Breast epithelium (tissue), 4 donors: Measurements from ENCODE around the gene CDC45. TPM values are rescaled to one million over a fixed set of nuclear protein-coding genes. Genes with fewer than 3 reads are reported as not detected.
"Not testable (repeated sequence)": the region's sequence is repeated elsewhere in the genome, so short reads cannot be mapped to it uniquely, and the experiment has no call there.

ENCODE experiments used
- DNase-seq, 2 donors: peaks; one replicate each; pipeline ENCODE4 v3.0.0-alpha.2; 2019; ENCODE audit warnings: low spot score in 2 of 2
- H3K27ac ChIP-seq, 2 donors: fragments of 200-600 bp; sonication (generic) in 1 of 2; one replicate each; pipeline ENCODE4 v1.5.1; 2016 to 2019; ENCODE audit warnings: mild to moderate bottlenecking in 1 of 2
- H3K27me3 ChIP-seq, 2 donors: fragments of 200-600 bp; sonication (generic) in 1 of 2; one replicate each; pipeline versions ENCODE4 v1.5.1 to v1.6.0; 2017 to 2019; ENCODE audit warnings: control low read depth in 1 of 2, mild to moderate bottlenecking in 1 of 2
- H3K36me3 ChIP-seq: fragments of 200-600 bp; one replicate; pipeline ENCODE4 v1.5.1; 2019
- H3K4me1 ChIP-seq, 2 donors: fragments of 200-600 bp; sonication (generic); one replicate each; pipeline ENCODE4 v1.5.1; 2016 to 2019; ENCODE audit warnings: control low read depth in 1 of 2
- H3K4me3 ChIP-seq, 3 donors: fragments of 200-600 bp; sonication (generic); 1 replicate in 2 of 3; 2 replicates in 1 of 3; pipeline ENCODE4 v1.5.1; 2016 to 2019; ENCODE audit warnings: mild to moderate bottlenecking in 3 of 3, moderate library complexity in 2 of 3
- H3K9me3 ChIP-seq, 2 donors: fragments of 200-600 bp; sonication (generic) in 1 of 2; one replicate each; pipeline ENCODE4 v1.5.1; 2016 to 2019; ENCODE audit warnings: control low read depth in 1 of 2
- POLR2A ChIP-seq: fragments of 450-650 bp; IDR thresholded peaks from one replicate; pipeline ENCODE4 v1.6.1; 2016; ENCODE audit warnings: antibody characterized with exemption, mild to moderate bottlenecking, moderate library complexity
- POLR2AphosphoS5 ChIP-seq, 3 donors: sonication (generic); formaldehyde crosslinking; IDR thresholded peaks; one replicate each; pipeline ENCODE4 v1.6.1; 2017; ENCODE audit warnings: antibody characterized with exemption in 3 of 3
- intact Hi-C: fragments of 100-400 bp; cut with DNase I; formaldehyde crosslinking; loops from one replicate; pipeline ENCODE4 v1.15.1; 2023; ENCODE audit warnings: low total_unique reads
- total RNA-seq, 3 donors: library from RNA; depleted of rRNA; stranded (reverse); fragments of >200 nt; gene quantifications; one replicate each; pipeline ENCODE4 v1.1.0, GENCODE V29; 2016
- TF ChIP-seq, protein P1 (sequence below), 3 donors: fragments of 450-650 bp; IDR thresholded peaks; one replicate each; pipeline ENCODE4 v1.5.1; 2016 to 2017; ENCODE audit warnings: antibody characterized with exemption in 3 of 3, mild to moderate bottlenecking in 3 of 3, moderate library complexity in 3 of 3

Gene CDC45
- total RNA-seq, 3 donors from 2014 or later, result 0.48 TPM; not detected in 2

DNA sequence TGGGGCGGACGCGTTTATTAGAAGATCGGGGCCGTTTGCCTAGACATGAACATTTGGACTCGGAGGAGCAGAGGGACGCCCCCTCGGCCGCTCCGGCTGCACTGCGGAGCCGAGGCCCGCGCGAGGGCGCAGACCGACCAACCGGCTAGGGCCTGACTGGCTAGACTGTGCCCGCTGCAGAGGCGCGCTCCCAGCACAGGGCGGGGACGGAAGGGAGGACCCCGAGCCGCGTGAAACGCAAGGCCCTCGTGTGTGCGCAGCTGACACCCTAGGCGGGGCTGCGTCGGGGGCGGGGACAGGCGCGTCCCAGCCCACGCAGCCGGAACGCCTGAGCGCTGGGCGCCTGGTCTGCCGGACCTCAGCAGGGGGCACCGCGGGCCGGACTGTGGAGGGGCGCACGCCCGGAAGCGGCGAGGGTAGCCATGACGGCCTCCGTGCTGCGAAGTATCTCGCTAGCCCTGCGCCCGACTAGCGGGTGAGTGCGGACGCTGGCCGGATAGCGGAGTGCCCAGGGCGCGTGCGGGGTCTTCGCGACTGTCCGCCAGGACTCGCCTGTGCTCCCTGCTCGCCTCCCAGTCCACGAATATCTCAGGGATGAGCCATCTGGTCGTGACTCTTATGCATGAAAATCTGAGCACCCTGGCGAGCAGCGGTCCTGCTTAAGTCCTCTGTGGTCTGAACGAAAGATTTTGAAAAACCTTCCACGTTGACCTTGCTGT is 47.4 kb upstream of the CDC45 start, which contains the start of gene MRPL40:
Gene MRPL40 (plus strand): TSS at position 413 of the 719 bp plus-strand sequence. CDS start 10 bp downstream, at position 423.
- peaks cover 9 to 13% of the 10 kb centered on the region in 2 donors for H3K4me1 ChIP-seq
- no peaks in the 10 kb centered on the region for H3K9me3 ChIP-seq
- peak within 1 kb of the TSS; percentile 92 to 96 (median 93) for H3K4me3 ChIP-seq
- TF ChIP-seq POLR2AphosphoS5 (IDR thresholded peaks at IDR 0.05) (peak; percentile 86 to 97 (median 95)), POLR2A (peak; percentile 81)
- TF ChIP-seq, protein P1, sequence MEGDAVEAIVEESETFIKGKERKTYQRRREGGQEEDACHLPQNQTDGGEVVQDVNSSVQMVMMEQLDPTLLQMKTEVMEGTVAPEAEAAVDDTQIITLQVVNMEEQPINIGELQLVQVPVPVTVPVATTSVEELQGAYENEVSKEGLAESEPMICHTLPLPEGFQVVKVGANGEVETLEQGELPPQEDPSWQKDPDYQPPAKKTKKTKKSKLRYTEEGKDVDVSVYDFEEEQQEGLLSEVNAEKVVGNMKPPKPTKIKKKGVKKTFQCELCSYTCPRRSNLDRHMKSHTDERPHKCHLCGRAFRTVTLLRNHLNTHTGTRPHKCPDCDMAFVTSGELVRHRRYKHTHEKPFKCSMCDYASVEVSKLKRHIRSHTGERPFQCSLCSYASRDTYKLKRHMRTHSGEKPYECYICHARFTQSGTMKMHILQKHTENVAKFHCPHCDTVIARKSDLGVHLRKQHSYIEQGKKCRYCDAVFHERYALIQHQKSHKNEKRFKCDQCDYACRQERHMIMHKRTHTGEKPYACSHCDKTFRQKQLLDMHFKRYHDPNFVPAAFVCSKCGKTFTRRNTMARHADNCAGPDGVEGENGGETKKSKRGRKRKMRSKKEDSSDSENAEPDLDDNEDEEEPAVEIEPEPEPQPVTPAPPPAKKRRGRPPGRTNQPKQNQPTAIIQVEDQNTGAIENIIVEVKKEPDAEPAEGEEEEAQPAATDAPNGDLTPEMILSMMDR (IDR thresholded peaks at IDR 0.05), result no peak
- no peaks in the 10 kb centered on the region for H3K36me3 ChIP-seq
- intact Hi-C loops, result no loop called here
- DNase-seq, result peak; percentile 86 to 88
- no peaks in the 10 kb centered on the region for H3K27me3 ChIP-seq
- peak within 1 kb of the TSS; percentile 80 to 91 for H3K27ac ChIP-seq

DNA sequence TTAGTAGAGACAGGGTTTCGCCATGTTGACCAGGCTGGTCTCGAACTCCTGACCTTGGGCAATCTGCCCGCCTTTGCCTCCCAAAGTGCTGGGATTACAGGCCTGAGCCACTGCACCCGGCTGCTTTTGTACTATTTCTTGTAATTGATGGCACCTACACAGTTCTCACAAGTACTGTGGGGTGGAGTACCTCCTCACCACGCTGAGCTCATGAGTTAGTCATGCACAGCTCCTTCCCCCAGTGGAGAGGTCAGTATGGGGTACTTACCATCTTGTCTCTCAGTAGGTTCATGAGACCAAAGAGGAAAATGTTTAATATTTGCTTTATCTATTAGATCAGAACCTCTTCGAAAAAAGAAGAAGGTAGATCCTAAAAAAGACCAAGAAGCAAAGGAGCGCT is 45.3 kb upstream of the CDC45 start:
- intact Hi-C loops, result no loop called here
- TF ChIP-seq POLR2A, result no peak
- no peak for TF ChIP-seq POLR2AphosphoS5 (IDR thresholded peaks at IDR 0.05)
- TF ChIP-seq, protein P1 (IDR thresholded peaks at IDR 0.05), result no peak
- no peak overlapping the region for H3K4me3 ChIP-seq
- H3K36me3 ChIP-seq, result no peaks in the 10 kb centered on the region
- no peak overlapping the region for H3K27ac ChIP-seq
- no peaks in the 10 kb centered on the region for H3K9me3 ChIP-seq
- no peaks in the 10 kb centered on the region for H3K27me3 ChIP-seq
- no peak for DNase-seq
- peaks cover 9 to 11% of the 10 kb centered on the region in 2 donors for H3K4me1 ChIP-seq

DNA sequence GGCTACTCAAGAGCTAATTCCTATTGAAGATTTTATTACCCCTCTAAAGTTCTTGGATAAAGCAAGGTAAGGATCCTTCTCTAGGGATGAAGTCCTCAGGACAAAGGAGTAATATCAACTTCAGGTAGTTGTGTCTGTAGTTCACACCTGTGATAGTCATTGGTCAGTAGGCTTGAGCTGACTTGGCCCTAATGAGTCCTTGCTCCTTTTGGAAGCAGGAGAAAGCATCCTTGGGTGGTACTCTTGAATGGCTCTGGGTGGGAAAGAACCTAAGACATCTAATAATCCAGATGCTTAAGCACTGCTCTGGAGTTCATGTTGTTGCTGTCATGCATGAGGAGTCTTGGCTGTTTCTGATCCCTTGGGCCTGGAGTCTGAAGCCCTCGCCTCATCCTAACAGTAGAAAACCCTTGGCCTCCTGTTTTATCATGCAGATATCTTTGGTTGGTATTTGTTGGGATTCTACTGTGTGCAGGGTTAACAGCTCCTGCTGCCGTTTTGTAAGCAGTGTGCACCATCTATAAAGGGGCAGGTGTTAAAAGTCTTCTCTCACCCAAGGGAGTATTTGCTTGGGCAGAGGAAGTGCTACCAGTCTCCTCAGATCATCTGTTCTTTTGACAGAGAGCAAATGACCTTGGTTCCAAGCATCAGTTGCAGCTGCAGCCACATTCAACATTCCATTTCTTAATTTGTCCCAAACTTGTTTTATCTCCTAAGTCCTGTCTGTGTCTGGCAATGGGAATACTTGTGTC is 44.7 kb upstream of the CDC45 start:
- Histone ChIP-seq H3K4me3 (no peak overlapping the region), H3K4me1 (peaks cover 5 to 9% of the 10 kb centered on the region in 2 donors), H3K36me3 (no peaks in the 10 kb centered on the region), H3K27ac (no peak overlapping the region), H3K27me3 (no peaks in the 10 kb centered on the region), H3K9me3 (no peaks in the 10 kb centered on the region)
- DNase-seq, result no peak
- intact Hi-C loops, result no loop called here
- TF ChIP-seq POLR2AphosphoS5 (IDR thresholded peaks at IDR 0.05) (no peak), POLR2A (no peak)
- TF ChIP-seq, protein P1 (IDR thresholded peaks at IDR 0.05), result no peak

DNA sequence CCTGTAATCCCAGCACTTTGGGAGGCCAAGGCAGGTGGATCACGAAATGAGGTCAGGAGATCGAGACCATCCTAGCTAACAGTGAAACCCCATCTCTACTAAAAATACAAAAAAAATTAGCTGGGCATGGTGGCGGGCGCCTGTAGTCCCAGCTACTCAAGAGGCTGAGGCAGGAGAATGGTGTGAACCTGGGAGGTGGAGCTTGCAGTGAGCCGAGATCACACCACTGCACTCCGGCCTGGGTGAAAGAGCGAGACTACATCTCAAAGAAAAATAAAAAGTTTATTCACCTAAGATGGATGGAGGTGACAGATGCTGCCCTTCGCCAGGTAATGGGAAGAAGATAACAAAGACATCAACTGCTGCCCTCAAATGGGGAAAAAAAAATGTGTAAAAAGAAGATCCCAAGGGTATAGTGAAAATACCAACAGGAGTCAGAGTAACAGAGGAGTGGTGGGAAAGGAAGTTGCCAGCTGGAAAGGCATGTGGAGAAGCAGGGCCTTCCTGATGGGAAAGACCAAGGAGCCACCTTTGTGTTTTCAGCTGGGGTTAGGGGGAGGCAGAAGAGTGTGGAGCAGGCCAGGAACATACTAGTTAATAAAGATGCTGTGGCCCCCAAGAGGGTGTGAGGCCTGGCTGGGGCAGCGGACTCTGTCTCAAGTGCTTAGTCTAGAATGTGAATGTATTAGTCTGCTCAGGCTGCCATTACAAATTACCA is 43.1 kb upstream of the CDC45 start:
- intact Hi-C loops, H3K27me3 ChIP-seq, H3K4me3 ChIP-seq, H3K36me3 ChIP-seq, DNase-seq, H3K27ac ChIP-seq, H3K4me1 ChIP-seq, H3K9me3 ChIP-seq: not testable (repeated sequence)

DNA sequence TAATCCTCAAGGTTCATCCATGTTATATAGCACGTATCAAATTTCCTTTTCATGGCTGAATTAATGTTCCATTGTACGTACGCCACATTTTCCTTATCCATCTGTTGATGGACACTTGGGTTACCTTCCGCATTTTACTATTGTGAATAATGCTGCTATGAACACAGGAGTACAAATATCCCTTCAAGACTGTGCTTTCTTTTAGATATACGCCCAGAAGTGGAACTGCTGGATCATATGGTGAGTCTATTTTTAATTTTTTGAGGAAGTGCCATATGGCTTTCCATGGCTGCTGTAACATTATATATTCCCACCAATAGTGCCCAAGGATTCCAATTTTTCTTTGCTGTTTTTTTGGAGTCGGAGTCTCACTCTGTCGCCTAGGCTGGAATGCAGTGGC is 41.4 kb upstream of the CDC45 start:
- Histone ChIP-seq H3K36me3 (no peaks in the 10 kb centered on the region), H3K27ac (no peak overlapping the region), H3K27me3 (no peaks in the 10 kb centered on the region), H3K4me1 (no peaks in the 10 kb centered on the region), H3K9me3 (no peaks in the 10 kb centered on the region), H3K4me3 (no peak overlapping the region)
- intact Hi-C loops, result no loop called here
- TF ChIP-seq POLR2A (no peak), POLR2AphosphoS5 (IDR thresholded peaks at IDR 0.05) (no peak)
- TF ChIP-seq, protein P1 (IDR thresholded peaks at IDR 0.05), result no peak
- no peak for DNase-seq
